Neural crest cell (in vitro differentiated cells): ENCODE measurements around the gene TSPAN17. TPM values are rescaled to one million over a fixed set of nuclear protein-coding genes. Genes with fewer than 3 reads are reported as not detected.

ENCODE experiments used
- DNase-seq: peaks from one replicate; pipeline ENCODE4 v3.0.0; 2021; ENCODE audit warnings: low read depth, mixed read lengths, low spot score
- H3K27ac Mint-ChIP-seq: one replicate; pipeline ENCODE4 v1.8.0; 2021; ENCODE audit warnings: mild to moderate bottlenecking, mixed read lengths; ENCODE audit not compliant: unreplicated experiment
- H3K27me3 Mint-ChIP-seq: 2 replicates; pipeline ENCODE4 v1.8.0; 2021; ENCODE audit warnings: low read depth, mild to moderate bottlenecking, mixed read lengths
- H3K36me3 Mint-ChIP-seq: 2 replicates; pipeline ENCODE4 v1.8.0; 2021; ENCODE audit warnings: low read depth, mild to moderate bottlenecking, mixed read lengths
- H3K4me1 Mint-ChIP-seq: 2 replicates; pipeline ENCODE4 v1.8.0; 2021; ENCODE audit warnings: mixed read lengths
- H3K4me3 Mint-ChIP-seq: one replicate; pipeline ENCODE4 v1.8.0; 2021; ENCODE audit warnings: mild to moderate bottlenecking, mixed read lengths
- H3K9me3 Mint-ChIP-seq: 2 replicates; pipeline ENCODE4 v1.8.0; 2021; ENCODE audit warnings: mixed read lengths
- CTCF ChIP-seq: fragments of 200-600 bp; sonication (generic); conservative IDR thresholded peaks from 2 replicates; pipeline ENCODE4 v1.5.0; 2021; ENCODE audit warnings: antibody characterized with exemption, mild to moderate bottlenecking
- total RNA-seq: library from RNA; stranded (reverse); gene quantifications from 2 replicates; pipeline ENCODE4 v1.2.1, GENCODE V29; 2021

The TSPAN17 gene
- total RNA-seq, 1 donor from 2014 or later = 40.9 TPM

GRCh38 chr5:176667637-176668036 lies 20.4 kb downstream of the TSPAN17 start:
- no peak overlapping the region for H3K4me3 Mint-ChIP-seq

GRCh38 chr5:176670449-176670848 lies 23.2 kb downstream of the TSPAN17 start:
- H3K27ac Mint-ChIP-seq = no peak overlapping the region
- no peaks in the 10 kb centered on the region for H3K36me3 Mint-ChIP-seq
- no peak for TF ChIP-seq CTCF
- no peak overlapping the region for H3K4me3 Mint-ChIP-seq
- no peak for DNase-seq
- peaks cover 28% of the 10 kb centered on the region for H3K27me3 Mint-ChIP-seq
- no peaks in the 10 kb centered on the region for H3K9me3 Mint-ChIP-seq
- H3K4me1 Mint-ChIP-seq = peaks cover 5% of the 10 kb centered on the region

More at GRCh38 chr5:176667637-176668036, 20.4 kb downstream of the TSPAN17 start:
- Mint-ChIP-seq H3K4me1 (peaks cover 4% of the 10 kb centered on the region), H3K36me3 (no peaks in the 10 kb centered on the region), H3K27ac (no peak overlapping the region), H3K27me3 (peaks cover 36% of the 10 kb centered on the region), H3K9me3 (no peaks in the 10 kb centered on the region)
- no peak for TF ChIP-seq CTCF
- DNase-seq = no peak

GRCh38 chr5:176671399-176671798 lies 24.1 kb downstream of the TSPAN17 start:
- Mint-ChIP-seq H3K4me3 (no peak overlapping the region), H3K9me3 (no peaks in the 10 kb centered on the region), H3K27ac (no peak overlapping the region), H3K4me1 (peaks cover 10% of the 10 kb centered on the region), H3K36me3 (no peaks in the 10 kb centered on the region), H3K27me3 (peaks cover 27% of the 10 kb centered on the region)
- no peak for DNase-seq
- TF ChIP-seq CTCF = no peak

- Mint-ChIP-seq H3K4me3 (no peak overlapping the region), H3K27me3 (peaks cover 22% of the 10 kb centered on the region), H3K27ac (no peak overlapping the region), H3K36me3 (no peaks in the 10 kb centered on the region), H3K4me1 (peaks cover 10% of the 10 kb centered on the region), H3K9me3 (no peaks in the 10 kb centered on the region)
- no peak for DNase-seq
- TF ChIP-seq CTCF = no peak
These were observed 24.8 kb downstream of the TSPAN17 start for GRCh38 chr5:176671890-176672747.

- no peak overlapping the region for H3K27ac Mint-ChIP-seq
- peaks cover 10% of the 10 kb centered on the region for H3K4me1 Mint-ChIP-seq
- no peaks in the 10 kb centered on the region for H3K36me3 Mint-ChIP-seq
- no peak for DNase-seq
- peaks cover 12% of the 10 kb centered on the region for H3K27me3 Mint-ChIP-seq
- H3K9me3 Mint-ChIP-seq = no peaks in the 10 kb centered on the region
- no peak for TF ChIP-seq CTCF
- no peak overlapping the region for H3K4me3 Mint-ChIP-seq
These were observed 26.6 kb downstream of the TSPAN17 start for GRCh38 chr5:176673651-176674583.
